GM18511 (cell line): Measurements from ENCODE around the gene LMX1B.

Experiments
- ATAC-seq: cut with Tn5 transposase; IDR thresholded peaks from one replicate; pipeline ENCODE4 v1.9.1; 2021; ENCODE audit warnings: mild to moderate bottlenecking, moderate library complexity; ENCODE audit not compliant: unreplicated experiment

The LMX1B gene

DNA sequence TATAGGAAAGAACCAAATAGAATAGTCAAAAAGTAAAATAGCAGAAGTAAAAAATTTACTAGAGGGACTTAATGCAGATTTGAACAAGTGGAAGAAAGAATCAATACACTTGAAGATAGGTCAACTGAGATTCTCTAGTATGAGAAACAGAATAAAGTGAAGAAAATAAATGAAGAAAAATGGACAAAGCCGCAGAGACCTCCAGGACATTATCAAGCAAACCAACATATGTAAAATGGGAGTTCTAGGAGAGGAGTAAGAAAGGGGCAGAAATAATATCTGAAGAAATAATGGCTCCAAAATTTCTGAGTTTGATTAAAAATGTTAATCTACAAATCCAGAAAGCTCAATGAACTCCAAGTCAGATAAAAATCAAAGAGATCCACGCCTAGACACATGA is 121.1 kb downstream of the LMX1B start:
- ATAC-seq = no peak

DNA sequence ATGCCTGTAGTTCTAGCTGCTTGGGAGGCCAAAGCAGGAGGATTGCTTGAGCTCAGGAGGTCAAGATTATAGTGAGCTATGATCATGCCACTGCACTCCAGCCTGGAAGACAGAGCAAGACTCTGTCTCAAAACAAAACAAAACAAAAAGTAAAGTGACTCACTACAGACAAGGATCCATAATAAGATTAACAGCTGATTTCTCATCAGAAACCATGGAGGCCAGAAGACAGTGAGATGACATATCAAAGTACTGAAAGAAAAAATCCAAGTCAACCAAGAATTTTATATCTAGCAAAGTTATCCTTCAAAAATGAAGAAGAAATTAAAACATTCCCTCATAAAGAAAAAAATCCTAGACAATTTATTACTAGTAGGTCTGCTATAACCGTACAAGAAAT is 121.8 kb downstream of the LMX1B start:
- no peak for ATAC-seq

DNA sequence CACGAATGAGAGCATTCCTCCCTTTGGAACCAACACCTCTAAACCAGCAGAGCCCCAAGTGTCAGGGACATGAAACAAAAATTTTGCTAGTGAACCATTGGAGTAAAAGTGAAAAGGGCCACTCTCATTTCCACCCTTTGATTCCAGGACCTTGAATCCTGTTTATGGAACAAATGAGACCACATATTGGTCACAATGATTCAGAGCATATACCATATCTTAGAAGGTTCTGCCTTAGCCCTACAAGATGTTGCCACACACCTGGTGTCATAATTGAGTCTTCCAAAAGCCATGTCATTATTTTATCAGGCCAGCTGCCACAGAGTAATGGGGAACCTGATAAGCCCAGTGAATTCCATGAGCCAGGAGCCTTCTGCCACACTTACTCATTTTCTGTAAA is 124.8 kb downstream of the LMX1B start:
- ATAC-seq = no peak

DNA sequence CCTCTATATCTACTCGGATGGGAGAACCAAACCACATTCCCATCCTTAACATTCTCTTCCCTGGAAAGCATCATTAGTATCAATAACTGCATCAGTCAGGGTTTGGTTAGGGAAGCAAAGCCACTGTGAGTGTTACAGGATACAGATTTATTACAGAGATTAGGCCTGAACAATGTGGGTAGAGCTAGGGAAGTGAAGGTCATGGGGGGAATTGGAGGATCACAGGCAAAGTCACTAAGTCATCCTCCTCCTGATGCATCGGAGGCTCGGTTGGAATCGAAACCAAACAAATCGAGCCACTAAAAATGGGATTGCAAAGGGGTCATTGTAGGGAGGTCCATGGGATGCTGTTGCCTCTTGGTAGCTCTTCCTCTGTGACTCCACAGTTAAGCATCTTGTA is 129.3 kb downstream of the LMX1B start:
- no peak for ATAC-seq

DNA sequence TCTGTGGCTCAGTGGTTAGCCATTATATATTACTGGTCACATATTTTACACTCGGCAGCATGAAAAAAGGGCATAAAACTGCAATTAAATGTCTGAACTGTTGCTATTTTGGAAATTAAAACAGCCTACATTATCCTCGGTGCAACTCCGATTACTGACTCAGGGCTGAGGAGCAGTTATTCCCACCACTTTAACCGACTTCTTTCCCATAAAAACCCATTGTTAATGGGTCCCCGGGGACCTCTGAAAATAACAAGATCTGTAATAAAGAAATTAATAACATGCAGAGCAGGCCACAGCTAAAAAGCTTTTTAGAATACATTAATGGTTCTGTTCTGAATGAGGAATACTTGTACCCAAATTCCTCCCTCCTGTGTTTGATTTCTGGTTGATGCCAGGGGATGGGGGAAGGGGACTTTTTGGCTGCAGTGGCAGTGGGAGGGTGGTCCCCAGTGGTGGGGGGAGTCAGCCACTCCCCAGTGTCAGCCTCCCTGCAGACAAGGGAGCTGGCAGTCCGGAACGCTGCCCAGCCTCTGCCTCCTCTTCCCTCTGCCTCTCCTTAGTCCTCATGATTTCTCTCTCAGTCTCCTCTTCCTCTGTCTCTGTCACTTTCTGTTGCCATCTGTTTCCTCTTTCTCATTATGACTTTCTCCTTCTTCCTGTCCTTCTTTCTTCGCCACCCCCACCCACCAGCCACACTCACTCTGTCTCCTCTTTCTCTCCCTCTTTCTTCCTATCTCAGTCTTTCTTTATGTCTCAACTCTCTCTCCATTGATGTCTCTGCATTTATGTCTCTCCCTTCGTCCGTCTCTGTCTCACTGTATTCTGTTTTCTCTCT is 132.1 kb downstream of the LMX1B start:
- no peak for ATAC-seq
